Epithelial cell of proximal tubule (primary cell): ENCODE measurements around the gene DBP. TPM values are rescaled to one million over a fixed set of nuclear protein-coding genes. Genes with fewer than 3 reads are reported as not detected.
"Not testable (repeated sequence)": the region's sequence is repeated elsewhere in the genome, so short reads cannot be mapped to it uniquely, and the experiment has no call there.

Experiments used
- DNase-seq: peaks from one replicate; pipeline ENCODE4 v3.0.0-alpha.2; 2011; ENCODE audit warnings: low read depth
- H3K4me3 ChIP-seq: 2 replicates; pipeline ENCODE4 v1.5.1; 2011; ENCODE audit warnings: low read depth, mild to moderate bottlenecking, low read length
- CTCF ChIP-seq: conservative IDR thresholded peaks from 2 replicates; pipeline ENCODE4 v1.5.1; 2012; ENCODE audit warnings: low read depth, mild to moderate bottlenecking, low read length
- total RNA-seq: library from RNA; depleted of rRNA; stranded (reverse); fragments of >200 nt; gene quantifications from 2 replicates; pipeline ENCODE4 v1.2.3, GENCODE V29; 2015

Gene DBP
- total RNA-seq, 1 donor from 2014 or later = 5.9 TPM

GRCh38 chr19:48635263-48635965, 1.8 kb downstream of the DBP start:
- H3K4me3 ChIP-seq = peak overlapping the region; percentile 79
- no peak for DNase-seq
- no peak for TF ChIP-seq CTCF

- H3K4me3 ChIP-seq = peak overlapping the region; percentile 79
- DNase-seq = peak; percentile 64
Measured at GRCh38 chr19:48634424-48635262, 2.5 kb downstream of the DBP start.

GRCh38 chr19:48634036-48634342, 3.2 kb downstream of the DBP start:
- peak overlapping the region; percentile 45 for H3K4me3 ChIP-seq
- TF ChIP-seq CTCF = no peak
- DNase-seq = no peak

More at GRCh38 chr19:48634424-48635262, 2.5 kb downstream of the DBP start:
- TF ChIP-seq CTCF = no peak

- TF ChIP-seq CTCF = no peak
- no peak for DNase-seq
- peak overlapping the region; percentile 45 for H3K4me3 ChIP-seq
Measured at GRCh38 chr19:48633148-48634035, 3.8 kb downstream of the DBP start.

- no peak overlapping the region for H3K4me3 ChIP-seq
- DNase-seq = no peak
- no peak for TF ChIP-seq CTCF
Measured at GRCh38 chr19:48632692-48633147, 4.5 kb downstream of the DBP start.

GRCh38 chr19:48632286-48632685, 4.9 kb downstream of the DBP start:
- not testable (repeated sequence) for H3K4me3 ChIP-seq

GRCh38 chr19:48631225-48631624, 6.0 kb downstream of the DBP start:
- no peak for TF ChIP-seq CTCF
- H3K4me3 ChIP-seq = no peak overlapping the region
- DNase-seq = no peak

More at GRCh38 chr19:48632286-48632685, 4.9 kb downstream of the DBP start:
- not testable (repeated sequence) for DNase-seq
